ENCODE results near the gene EFNA4. TPM values are rescaled to one million over a fixed set of nuclear protein-coding genes. Genes with fewer than 3 reads are reported as not detected.

Gene EFNA4
- total and polyA plus RNA-seq, 5 donors from 2014 or later = 2.5 to 6.1 (median 4.4) TPM

DNA sequence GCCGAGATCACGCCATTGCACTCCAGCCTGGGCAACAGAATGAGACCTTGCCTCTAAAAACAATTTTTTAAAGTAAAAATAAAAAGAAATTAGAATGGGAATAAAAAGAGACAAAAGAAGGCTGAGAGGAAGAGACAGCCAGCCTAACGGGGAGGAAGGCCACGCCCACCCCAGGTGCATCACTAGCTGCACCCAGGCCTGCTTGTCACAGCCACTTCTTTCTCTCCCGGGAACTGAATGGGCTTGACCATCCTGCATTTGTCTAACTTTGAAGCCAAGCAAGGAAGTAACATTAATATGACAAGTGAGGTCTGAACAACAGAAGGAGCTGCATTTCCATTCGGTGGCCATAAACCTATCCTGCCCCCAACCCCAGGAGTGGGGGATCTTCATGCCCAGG lies 43.3 kb downstream of the EFNA4 start:
- no peaks in the 10 kb centered on the region for H3K36me3 ChIP-seq (ENCODE audit: control insufficient read depth, insufficient read depth, low read length)
- Mint-ChIP-seq H3K27ac (no peak overlapping the region), H3K36me3 (no peaks in the 10 kb centered on the region), H3K27me3 (peaks cover 34% of the 10 kb centered on the region), H3K4me1 (no peaks in the 10 kb centered on the region), H3K9me3 (no peaks in the 10 kb centered on the region), H3K4me3 (no peak overlapping the region)
- no peak overlapping the region for H3K27ac ChIP-seq (ENCODE audit: insufficient read depth, low read length, poor library complexity, severe bottlenecking)
- H3K4me1 ChIP-seq (ENCODE audit: control insufficient read depth, insufficient read depth, low read length, poor library complexity, severe bottlenecking) = no peaks in the 10 kb centered on the region
- ATAC-seq (ENCODE audit: low read depth in 2 of 2) = no peak
- DNase-seq = no peak
- no peaks in the 10 kb centered on the region for H3K27me3 ChIP-seq (ENCODE audit: control insufficient read depth, insufficient read depth, low read length)
- H3K9me3 ChIP-seq (ENCODE audit: control insufficient read depth in 2 of 2, low read length in 2 of 2) = no peaks in the 10 kb centered on the region
- no peak overlapping the region for H3K4me3 ChIP-seq (ENCODE audit: low read depth, low read length)

- ATAC-seq (ENCODE audit: low read depth in 2 of 2) = no peak
- peaks cover 30% of the 10 kb centered on the region for H3K27me3 Mint-ChIP-seq
- H3K4me3 Mint-ChIP-seq = no peak overlapping the region
- no peaks in the 10 kb centered on the region for H3K36me3 ChIP-seq (ENCODE audit: control insufficient read depth, insufficient read depth, low read length)
- H3K9me3 ChIP-seq (ENCODE audit: control insufficient read depth in 2 of 2, low read length in 2 of 2) = no peaks in the 10 kb centered on the region
- no peaks in the 10 kb centered on the region for H3K27me3 ChIP-seq (ENCODE audit: control insufficient read depth, insufficient read depth, low read length)
- no peaks in the 10 kb centered on the region for H3K4me1 ChIP-seq (ENCODE audit: control insufficient read depth, insufficient read depth, low read length, poor library complexity, severe bottlenecking)
- no peaks in the 10 kb centered on the region for H3K36me3 Mint-ChIP-seq
- DNase-seq = no peak
- no peak overlapping the region for H3K4me3 ChIP-seq (ENCODE audit: low read depth, low read length)
- H3K27ac Mint-ChIP-seq = no peak overlapping the region
- H3K4me1 Mint-ChIP-seq = no peaks in the 10 kb centered on the region
- H3K9me3 Mint-ChIP-seq = no peaks in the 10 kb centered on the region
- H3K27ac ChIP-seq (ENCODE audit: insufficient read depth, low read length, poor library complexity, severe bottlenecking) = no peak overlapping the region
Observed at GRCh38 chr1:155107309-155108264, 44.0 kb downstream of the EFNA4 start.

DNA sequence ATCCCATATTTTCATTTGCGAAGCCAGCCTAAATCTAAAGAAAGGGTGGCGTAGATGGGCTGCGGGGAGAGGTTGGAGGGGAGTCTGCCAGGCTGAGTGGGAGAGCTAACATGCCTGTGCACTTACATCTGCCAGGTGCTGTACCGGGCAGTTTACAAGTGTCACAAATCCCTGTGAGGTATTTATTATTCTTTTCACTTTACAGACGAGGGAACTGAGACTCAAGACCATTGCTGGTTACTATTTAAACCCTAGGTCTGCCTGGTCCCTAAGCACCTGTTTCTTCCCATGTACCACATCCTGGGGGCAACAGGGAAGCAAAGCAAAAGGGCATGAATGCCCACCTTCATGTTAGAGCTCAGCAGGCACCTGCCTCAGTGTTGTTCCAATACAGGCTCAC lies 44.8 kb downstream of the EFNA4 start:
- Mint-ChIP-seq H3K9me3 (no peaks in the 10 kb centered on the region), H3K4me3 (no peak overlapping the region), H3K27me3 (peaks cover 30% of the 10 kb centered on the region), H3K4me1 (no peaks in the 10 kb centered on the region), H3K36me3 (no peaks in the 10 kb centered on the region), H3K27ac (no peak overlapping the region)
- no peak for DNase-seq
- Histone ChIP-seq H3K4me1 (ENCODE audit: control insufficient read depth, insufficient read depth, low read length, poor library complexity, severe bottlenecking) (no peaks in the 10 kb centered on the region), H3K27ac (ENCODE audit: insufficient read depth, low read length, poor library complexity, severe bottlenecking) (no peak overlapping the region), H3K9me3 (ENCODE audit: control insufficient read depth in 2 of 2, low read length in 2 of 2) (no peaks in the 10 kb centered on the region), H3K4me3 (ENCODE audit: low read depth, low read length) (no peak overlapping the region), H3K36me3 (ENCODE audit: control insufficient read depth, insufficient read depth, low read length) (no peaks in the 10 kb centered on the region), H3K27me3 (ENCODE audit: control insufficient read depth, insufficient read depth, low read length) (no peaks in the 10 kb centered on the region)
- ATAC-seq (ENCODE audit: low read depth in 2 of 2) = no peak

GRCh38 chr1:155110381-155110780 lies 46.8 kb downstream of the EFNA4 start:
- DNase-seq (no peak), ATAC-seq (ENCODE audit: low read depth in 2 of 2) (no peak)
- Mint-ChIP-seq H3K9me3 (no peaks in the 10 kb centered on the region), H3K27ac (no peak overlapping the region), H3K36me3 (no peaks in the 10 kb centered on the region), H3K4me3 (no peak overlapping the region), H3K27me3 (peaks cover 24% of the 10 kb centered on the region), H3K4me1 (no peaks in the 10 kb centered on the region)
- no peak overlapping the region for H3K27ac ChIP-seq (ENCODE audit: insufficient read depth, low read length, poor library complexity, severe bottlenecking)
- H3K4me3 ChIP-seq (ENCODE audit: low read depth, low read length) = no peak overlapping the region
- H3K36me3 ChIP-seq (ENCODE audit: control insufficient read depth, insufficient read depth, low read length) = no peaks in the 10 kb centered on the region
- no peaks in the 10 kb centered on the region for H3K9me3 ChIP-seq (ENCODE audit: control insufficient read depth in 2 of 2, low read length in 2 of 2)
- H3K27me3 ChIP-seq (ENCODE audit: control insufficient read depth, insufficient read depth, low read length) = no peaks in the 10 kb centered on the region
- no peaks in the 10 kb centered on the region for H3K4me1 ChIP-seq (ENCODE audit: control insufficient read depth, insufficient read depth, low read length, poor library complexity, severe bottlenecking)

- no peak overlapping the region for H3K27ac Mint-ChIP-seq
- Histone ChIP-seq H3K9me3 (ENCODE audit: control insufficient read depth in 2 of 2, low read length in 2 of 2) (no peaks in the 10 kb centered on the region), H3K4me1 (ENCODE audit: control insufficient read depth, insufficient read depth, low read length, poor library complexity, severe bottlenecking) (no peaks in the 10 kb centered on the region), H3K36me3 (ENCODE audit: control insufficient read depth, insufficient read depth, low read length) (no peaks in the 10 kb centered on the region), H3K4me3 (ENCODE audit: low read depth, low read length) (no peak overlapping the region), H3K27me3 (ENCODE audit: control insufficient read depth, insufficient read depth, low read length) (no peaks in the 10 kb centered on the region), H3K27ac (ENCODE audit: insufficient read depth, low read length, poor library complexity, severe bottlenecking) (no peak overlapping the region)
- DNase-seq (no peak), ATAC-seq (ENCODE audit: low read depth in 2 of 2) (no peak)
- H3K4me3 Mint-ChIP-seq = no peak overlapping the region
- no peaks in the 10 kb centered on the region for H3K4me1 Mint-ChIP-seq
- no peaks in the 10 kb centered on the region for H3K36me3 Mint-ChIP-seq
- no peaks in the 10 kb centered on the region for H3K9me3 Mint-ChIP-seq
- peaks cover 21% of the 10 kb centered on the region for H3K27me3 Mint-ChIP-seq
Observed at GRCh38 chr1:155110826-155111225, 47.3 kb downstream of the EFNA4 start.

- no peaks in the 10 kb centered on the region for H3K36me3 ChIP-seq (ENCODE audit: control insufficient read depth, insufficient read depth, low read length)
- H3K4me1 ChIP-seq (ENCODE audit: control insufficient read depth, insufficient read depth, low read length, poor library complexity, severe bottlenecking) = no peaks in the 10 kb centered on the region
- no peak overlapping the region for H3K4me3 Mint-ChIP-seq
- H3K27ac ChIP-seq (ENCODE audit: insufficient read depth, low read length, poor library complexity, severe bottlenecking) = no peak overlapping the region
- no peaks in the 10 kb centered on the region for H3K4me1 Mint-ChIP-seq
- H3K9me3 ChIP-seq (ENCODE audit: control insufficient read depth in 2 of 2, low read length in 2 of 2) = no peaks in the 10 kb centered on the region
- peaks cover 2% of the 10 kb centered on the region for H3K27me3 ChIP-seq (ENCODE audit: control insufficient read depth, insufficient read depth, low read length)
- H3K27me3 Mint-ChIP-seq = peaks cover 22% of the 10 kb centered on the region
- ATAC-seq (ENCODE audit: low read depth in 2 of 2) = no peak
- no peaks in the 10 kb centered on the region for H3K36me3 Mint-ChIP-seq
- no peak overlapping the region for H3K27ac Mint-ChIP-seq
- DNase-seq = no peak
- no peak overlapping the region for H3K4me3 ChIP-seq (ENCODE audit: low read depth, low read length)
- no peaks in the 10 kb centered on the region for H3K9me3 Mint-ChIP-seq
Observed at GRCh38 chr1:155113450-155113980, 50.0 kb downstream of the EFNA4 start.

DNA sequence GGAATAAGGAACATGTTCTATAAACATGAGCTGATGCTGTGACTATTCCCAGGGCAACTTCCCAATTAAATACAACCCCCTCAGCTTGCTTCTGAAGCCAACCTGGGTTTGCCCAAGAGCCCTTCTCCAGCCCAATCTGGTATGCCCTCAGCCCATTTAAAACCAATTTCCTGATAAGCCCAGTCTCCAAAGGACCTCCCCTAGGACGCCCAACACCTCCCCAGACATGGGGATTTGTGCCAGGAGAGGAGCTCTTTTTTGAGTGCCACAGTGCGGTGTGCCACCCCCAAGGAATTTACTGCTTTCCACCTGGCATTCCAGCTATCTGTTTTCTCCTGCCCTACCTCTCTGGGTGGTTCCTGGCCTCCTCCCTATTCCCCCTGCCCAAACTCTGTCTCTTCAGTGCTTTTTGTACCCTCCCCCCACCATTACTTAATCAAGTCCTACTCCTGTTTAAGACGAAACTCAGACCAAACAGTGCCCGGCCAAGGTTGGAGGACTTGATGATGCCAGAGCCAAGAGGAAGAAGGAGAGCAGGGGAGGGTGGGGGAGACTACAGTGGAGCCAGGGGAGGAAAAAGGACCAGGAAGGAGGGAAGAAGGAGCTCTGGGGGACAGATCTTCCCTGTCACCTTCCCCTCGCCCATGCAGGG lies 52.7 kb downstream of the EFNA4 start:
- Mint-ChIP-seq H3K9me3 (no peaks in the 10 kb centered on the region), H3K4me1 (no peaks in the 10 kb centered on the region), H3K36me3 (no peaks in the 10 kb centered on the region), H3K27ac (no peak overlapping the region), H3K27me3 (peaks cover 21% of the 10 kb centered on the region), H3K4me3 (no peak overlapping the region)
- Histone ChIP-seq H3K27ac (ENCODE audit: insufficient read depth, low read length, poor library complexity, severe bottlenecking) (no peak overlapping the region), H3K4me1 (ENCODE audit: control insufficient read depth, insufficient read depth, low read length, poor library complexity, severe bottlenecking) (no peaks in the 10 kb centered on the region), H3K9me3 (ENCODE audit: control insufficient read depth in 2 of 2, low read length in 2 of 2) (no peaks in the 10 kb centered on the region), H3K27me3 (ENCODE audit: control insufficient read depth, insufficient read depth, low read length) (peaks cover 2% of the 10 kb centered on the region), H3K36me3 (ENCODE audit: control insufficient read depth, insufficient read depth, low read length) (no peaks in the 10 kb centered on the region), H3K4me3 (ENCODE audit: low read depth, low read length) (no peak overlapping the region)
- ATAC-seq (ENCODE audit: low read depth in 2 of 2) = no peak
- no peak for DNase-seq

Measured in CD4-positive, CD25-positive, alpha-beta regulatory T cell (primary cell).